Muscle of leg (tissue), 11 donors: Measurements from ENCODE around the gene GREB1L. TPM values are rescaled to one million over a fixed set of nuclear protein-coding genes. Genes with fewer than 3 reads are reported as not detected.
A peak's percentile ranks its signal among the peaks of the same experiment; 100 is the strongest.

ENCODE experiments used
- DNase-seq: peaks from one replicate; pipeline ENCODE4 v3.0.0; 2013
- H3K27ac ChIP-seq: one replicate; pipeline ENCODE4 v1.5.1; 2013; ENCODE audit warnings: mild to moderate bottlenecking, low read length, control low read depth
- H3K27me3 ChIP-seq: one replicate; pipeline ENCODE4 v1.6.1; 2013; ENCODE audit warnings: low read length; ENCODE audit not compliant: control insufficient read depth, insufficient read depth
- H3K36me3 ChIP-seq: one replicate; pipeline ENCODE4 v1.6.1; 2013; ENCODE audit warnings: low read length; ENCODE audit not compliant: control insufficient read depth, insufficient read depth
- H3K4me1 ChIP-seq: one replicate; pipeline ENCODE4 v1.6.1; 2013; ENCODE audit warnings: low read length; ENCODE audit not compliant: control insufficient read depth, insufficient read depth
- H3K4me3 ChIP-seq: one replicate; pipeline ENCODE4 v1.5.1; 2013; ENCODE audit warnings: low read length, control low read depth
- H3K9me3 ChIP-seq: replicated peaks from 2 replicates; pipeline ENCODE4 v1.6.1; 2013; ENCODE audit warnings: low read depth, low read length; ENCODE audit not compliant: control insufficient read depth
- WGBS: methylation state at CpG from one replicate; pipeline ENCODE4 v1.1.5; 2013; ENCODE audit warnings: missing lambda C conversion rate; ENCODE audit not compliant: insufficient coverage; 5-methylcytosine and 5-hydroxymethylcytosine counted together
- polyA plus RNA-seq, 8 donors: library from polyadenylated mRNA; unstranded; fragments of 120-200 nt; gene quantifications; one replicate each; pipeline versions ENCODE4 v1.2.1 to v1.2.3, GENCODE V29; 2013; ENCODE audit warnings: inconsistent platforms in 1 of 8, low replicate concordance in 1 of 8; ENCODE audit not compliant: insufficient read length in 8 of 8, insufficient read depth in 1 of 8
- total RNA-seq: library from RNA; stranded (reverse); fragments of 120-200 nt; gene quantifications from one replicate; pipeline ENCODE4 v1.2.4, GENCODE V29; 2013

Gene GREB1L
- total and polyA plus RNA-seq, 9 donors: 2.9 to 8.1 (median 4.9) TPM

DNA sequence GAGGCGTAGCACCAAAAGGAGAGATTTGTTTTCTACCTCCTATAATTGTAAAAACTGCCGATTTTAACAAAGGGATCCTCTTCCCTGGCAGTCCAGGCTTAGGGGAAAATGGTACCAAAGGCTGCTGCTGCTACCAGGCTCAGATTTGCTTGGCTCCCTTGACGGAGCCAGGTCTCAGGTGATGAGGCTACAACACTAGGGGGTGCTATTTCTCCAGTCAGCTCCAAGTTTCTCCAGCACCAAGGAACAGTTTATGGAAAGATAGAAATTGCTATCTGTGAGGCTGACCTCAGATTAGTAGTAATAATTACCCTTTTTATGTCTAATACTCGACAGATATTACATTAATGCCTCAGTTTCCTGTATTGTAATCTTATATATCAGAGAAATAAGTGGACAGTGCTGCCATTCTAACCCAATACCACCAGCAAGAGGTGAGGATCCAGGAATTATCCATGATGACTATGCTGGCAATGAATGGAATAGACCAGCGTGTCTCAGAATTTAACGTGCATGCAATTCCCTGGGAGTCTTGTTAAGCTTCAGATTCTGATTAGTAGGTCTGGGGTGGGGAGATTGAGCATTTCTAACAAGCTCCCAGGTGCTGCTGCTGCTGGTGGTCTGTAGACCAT is 247.2 kb downstream of the GREB1L start:
- H3K27ac ChIP-seq: no peak overlapping the region
- DNase-seq: peak; percentile 61
- H3K4me1 ChIP-seq: peaks cover 14% of the 10 kb centered on the region
- no peaks in the 10 kb centered on the region for H3K27me3 ChIP-seq
- WGBS: no CpG with 5 or more reads among the region's 6 CpGs
- H3K4me3 ChIP-seq: no peak overlapping the region
- H3K9me3 ChIP-seq: no peaks in the 10 kb centered on the region
- no peaks in the 10 kb centered on the region for H3K36me3 ChIP-seq

- DNase-seq: no peak
- peaks cover 14% of the 10 kb centered on the region for H3K4me1 ChIP-seq
- no peak overlapping the region for H3K27ac ChIP-seq
- no peaks in the 10 kb centered on the region for H3K36me3 ChIP-seq
- H3K27me3 ChIP-seq: no peaks in the 10 kb centered on the region
- 94% methylated on average over 13 of the region's 15 CpGs for WGBS
- no peaks in the 10 kb centered on the region for H3K9me3 ChIP-seq
- H3K4me3 ChIP-seq: no peak overlapping the region
Measured at GRCh38 chr18:21489919-21490495, 248.0 kb downstream of the GREB1L start.

GRCh38 chr18:21490748-21491147 is 248.7 kb downstream of the GREB1L start:
- Histone ChIP-seq H3K4me3 (no peak overlapping the region), H3K27ac (no peak overlapping the region), H3K4me1 (peaks cover 11% of the 10 kb centered on the region), H3K27me3 (no peaks in the 10 kb centered on the region), H3K9me3 (no peaks in the 10 kb centered on the region), H3K36me3 (no peaks in the 10 kb centered on the region)
- DNase-seq: no peak
- WGBS: 60% methylated on average over 1 of the region's 4 CpGs

- Histone ChIP-seq H3K36me3 (no peaks in the 10 kb centered on the region), H3K27me3 (no peaks in the 10 kb centered on the region), H3K4me3 (no peak overlapping the region), H3K9me3 (no peaks in the 10 kb centered on the region), H3K4me1 (no peaks in the 10 kb centered on the region), H3K27ac (no peak overlapping the region)
- no peak for DNase-seq
- 49% methylated on average over 7 of the region's 12 CpGs for WGBS
Measured at GRCh38 chr18:21496277-21496835, 254.3 kb downstream of the GREB1L start.

DNA sequence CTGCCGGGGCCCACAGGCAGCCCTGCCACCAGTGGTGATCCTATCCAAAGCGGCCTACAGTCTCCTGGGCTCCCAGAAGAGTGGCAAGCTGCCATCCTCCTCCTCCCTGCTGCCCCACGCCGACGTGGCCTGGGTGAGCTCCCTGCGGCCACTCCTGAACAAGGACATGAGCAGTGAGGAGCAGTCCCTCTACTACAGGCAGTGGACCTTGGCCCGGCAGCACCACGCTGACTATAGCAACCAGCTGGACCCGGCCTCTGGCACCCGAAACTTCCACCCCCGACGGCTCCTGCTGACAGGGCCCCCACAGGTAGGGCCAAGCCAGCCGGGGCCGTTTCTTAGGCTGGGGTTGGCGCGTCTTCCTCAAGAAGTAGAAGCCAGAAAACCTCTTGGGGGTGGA is 258.0 kb downstream of the GREB1L start:
- Histone ChIP-seq H3K4me1 (peaks cover 6% of the 10 kb centered on the region), H3K9me3 (no peaks in the 10 kb centered on the region), H3K27me3 (no peaks in the 10 kb centered on the region), H3K27ac (no peak overlapping the region), H3K36me3 (no peaks in the 10 kb centered on the region), H3K4me3 (no peak overlapping the region)
- no peak for DNase-seq
- 81% methylated on average over 14 of the region's 16 CpGs for WGBS

- H3K36me3 ChIP-seq: no peaks in the 10 kb centered on the region
- no peaks in the 10 kb centered on the region for H3K9me3 ChIP-seq
- H3K4me3 ChIP-seq: no peak overlapping the region
- 72% methylated on average over 6 of the region's 7 CpGs for WGBS
- H3K27ac ChIP-seq: no peak overlapping the region
- H3K4me1 ChIP-seq: peaks cover 10% of the 10 kb centered on the region
- no peak for DNase-seq
- no peaks in the 10 kb centered on the region for H3K27me3 ChIP-seq
Measured at GRCh38 chr18:21502661-21503060, 260.6 kb downstream of the GREB1L start.

DNA sequence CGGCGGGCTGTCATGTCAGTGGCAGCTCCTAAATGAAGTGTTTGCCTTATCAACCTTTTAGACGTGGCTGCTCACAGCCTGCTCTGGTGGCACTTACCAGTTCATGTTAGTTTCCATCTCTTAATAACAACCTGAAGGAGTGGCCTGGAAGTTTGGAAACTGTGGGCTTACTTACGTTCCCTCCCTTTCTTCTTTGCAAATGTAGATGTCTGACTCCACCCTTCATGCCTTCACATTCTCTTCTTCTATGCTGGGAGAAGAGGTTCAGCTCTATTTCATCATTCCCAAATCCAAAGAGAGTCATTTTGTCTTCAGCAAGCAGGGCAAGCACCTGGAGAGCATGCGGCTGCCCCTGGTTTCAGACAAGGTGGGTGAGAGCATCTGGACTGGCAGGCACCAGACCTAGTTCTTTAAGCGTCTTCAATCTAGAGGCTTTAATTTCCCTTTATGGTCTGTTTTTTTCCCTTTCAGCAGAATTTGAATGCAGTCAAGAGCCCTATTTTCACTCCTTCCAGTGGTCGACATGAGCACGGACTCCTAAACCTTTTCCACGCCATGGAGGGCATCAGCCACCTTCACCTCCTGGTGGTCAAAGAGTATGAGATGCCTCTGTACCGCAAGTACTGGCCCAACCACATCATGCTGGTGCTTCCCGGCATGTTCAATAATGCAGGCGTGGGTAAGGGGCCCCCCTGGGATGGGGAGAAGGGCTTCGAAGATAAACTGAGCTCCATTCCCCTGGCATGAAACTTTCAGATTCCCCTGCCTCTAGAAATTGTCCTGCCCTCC is 266.1 kb downstream of the GREB1L start:
- peaks cover 5% of the 10 kb centered on the region for H3K4me1 ChIP-seq
- peaks cover 5% of the 10 kb centered on the region for H3K36me3 ChIP-seq
- WGBS: 95% methylated on average over 5 of the region's 13 CpGs
- no peaks in the 10 kb centered on the region for H3K27me3 ChIP-seq
- H3K4me3 ChIP-seq: no peak overlapping the region
- peaks cover 4% of the 10 kb centered on the region for H3K9me3 ChIP-seq
- DNase-seq: no peak
- H3K27ac ChIP-seq: no peak overlapping the region

- peaks cover 5% of the 10 kb centered on the region for H3K4me1 ChIP-seq
- WGBS: 93% methylated on average over 3 of the region's 5 CpGs
- H3K9me3 ChIP-seq: peaks cover 4% of the 10 kb centered on the region
- no peak for DNase-seq
- H3K36me3 ChIP-seq: peaks cover 7% of the 10 kb centered on the region
- H3K27me3 ChIP-seq: no peaks in the 10 kb centered on the region
- no peak overlapping the region for H3K4me3 ChIP-seq
- no peak overlapping the region for H3K27ac ChIP-seq
Measured at GRCh38 chr18:21509062-21509461, 267.0 kb downstream of the GREB1L start.

DNA sequence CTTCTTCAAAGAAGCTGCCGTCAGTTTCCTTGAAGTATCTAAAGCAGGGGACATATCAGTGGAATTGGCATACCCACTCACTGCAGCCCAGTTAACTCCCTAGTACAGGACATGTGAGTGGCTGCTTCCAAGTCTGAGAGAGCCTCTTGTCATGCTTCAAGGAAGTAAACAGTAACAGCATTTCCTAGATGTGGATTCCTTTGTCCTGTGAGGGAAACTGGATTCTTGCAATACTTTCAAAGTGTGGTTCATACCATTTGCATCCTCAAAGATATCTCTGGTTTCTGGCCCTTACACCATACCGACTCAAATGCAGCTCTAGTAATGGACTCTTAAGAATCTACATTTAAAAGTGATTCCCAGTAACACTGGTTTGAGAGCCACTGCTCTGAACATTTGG is 271.3 kb downstream of the GREB1L start:
- H3K27ac ChIP-seq: no peak overlapping the region
- 83% methylated on average over 1 of the region's 2 CpGs for WGBS
- no peaks in the 10 kb centered on the region for H3K4me1 ChIP-seq
- H3K27me3 ChIP-seq: no peaks in the 10 kb centered on the region
- peaks cover 15% of the 10 kb centered on the region for H3K36me3 ChIP-seq
- no peak overlapping the region for H3K4me3 ChIP-seq
- no peak for DNase-seq
- peaks cover 4% of the 10 kb centered on the region for H3K9me3 ChIP-seq

- no peak for DNase-seq
- Histone ChIP-seq H3K27me3 (no peaks in the 10 kb centered on the region), H3K9me3 (peaks cover 4% of the 10 kb centered on the region), H3K4me1 (no peaks in the 10 kb centered on the region), H3K27ac (no peak overlapping the region), H3K4me3 (no peak overlapping the region), H3K36me3 (peaks cover 15% of the 10 kb centered on the region)
- 88% methylated on average over 3 of the region's 5 CpGs for WGBS
Measured at GRCh38 chr18:21513741-21514140, 271.7 kb downstream of the GREB1L start.
